AG10803 (cell line): ENCODE data around the gene SUFU.

Experiments
- DNase-seq: peaks from one replicate; pipeline ENCODE4 v3.0.0; 2010; ENCODE audit warnings: low read depth
- H3K4me3 ChIP-seq: 2 replicates; pipeline ENCODE4 v1.5.1; 2011; ENCODE audit warnings: mild to moderate bottlenecking, low read length, control low read depth
- CTCF ChIP-seq: conservative IDR thresholded peaks from 2 replicates; pipeline ENCODE4 v1.5.1; 2011; ENCODE audit warnings: mild to moderate bottlenecking, low read length, control low read depth, inconsistent platforms

The SUFU gene

GRCh38 chr10:102677331-102678067 is 173.7 kb downstream of the SUFU start:
- no peak overlapping the region for H3K4me3 ChIP-seq
- no peak for TF ChIP-seq CTCF
- no peak for DNase-seq

GRCh38 chr10:102678068-102678400 is 174.3 kb downstream of the SUFU start:
- no peak for DNase-seq
- no peak for TF ChIP-seq CTCF
- H3K4me3 ChIP-seq: no peak overlapping the region

GRCh38 chr10:102678842-102679289 is 175.1 kb downstream of the SUFU start:
- peak; percentile 65 for TF ChIP-seq CTCF
- DNase-seq: peak; percentile 39
- no peak overlapping the region for H3K4me3 ChIP-seq

- no peak for TF ChIP-seq CTCF
- H3K4me3 ChIP-seq: no peak overlapping the region
- DNase-seq: no peak
These were observed 175.8 kb downstream of the SUFU start for GRCh38 chr10:102679596-102679995.

- no peak for TF ChIP-seq CTCF
- H3K4me3 ChIP-seq: no peak overlapping the region
- DNase-seq: no peak
These were observed 177.9 kb downstream of the SUFU start for GRCh38 chr10:102681696-102682095.

GRCh38 chr10:102682416-102682815 is 178.6 kb downstream of the SUFU start:
- TF ChIP-seq CTCF: no peak
- H3K4me3 ChIP-seq: no peak overlapping the region
- no peak for DNase-seq

- TF ChIP-seq CTCF: no peak
- DNase-seq: no peak
- no peak overlapping the region for H3K4me3 ChIP-seq
These were observed 179.2 kb downstream of the SUFU start for GRCh38 chr10:102682981-102683380.
